ENCODE data around the gene FANCG. TPM values are rescaled to one million over a fixed set of nuclear protein-coding genes. Genes with fewer than 3 reads are reported as not detected.

The FANCG gene
- total RNA-seq, 1 donor from 2014 or later, result 14.1 TPM

- peaks cover 52% of the 10 kb centered on the region for H3K36me3 Mint-ChIP-seq (ENCODE audit: low read depth, unreplicated experiment)
These were observed 52.4 kb downstream of the FANCG start for GRCh38 chr9:35027374-35027773.

GRCh38 chr9:35026671-35027070 is 53.1 kb downstream of the FANCG start:
- H3K9me3 ChIP-seq (ENCODE audit: insufficient read depth, low read depth, low read length), result no peaks in the 10 kb centered on the region
- Mint-ChIP-seq H3K27ac (ENCODE audit: unreplicated experiment) (no peak overlapping the region), H3K27me3 (ENCODE audit: low read depth, unreplicated experiment) (no peaks in the 10 kb centered on the region), H3K4me3 (ENCODE audit: unreplicated experiment) (no peak overlapping the region), H3K9me3 (ENCODE audit: unreplicated experiment) (peaks cover 3% of the 10 kb centered on the region), H3K36me3 (ENCODE audit: low read depth, unreplicated experiment) (peaks cover 56% of the 10 kb centered on the region), H3K4me1 (ENCODE audit: low read depth, unreplicated experiment) (peaks cover 22% of the 10 kb centered on the region)
- H3K79me2 ChIP-seq (ENCODE audit: insufficient read depth, low read length), result no peaks in the 10 kb centered on the region
- no peak overlapping the region for H2AFZ ChIP-seq (ENCODE audit: low read depth, low read length)
- no peak overlapping the region for H3K27ac ChIP-seq (ENCODE audit: low read depth, low read length)
- H3K4me3 ChIP-seq (ENCODE audit: insufficient read depth, low read depth, low read length), result no peak overlapping the region
- FAIRE-seq (no peak), DNase-seq (ENCODE audit: low read depth) (no peak)
- peak overlapping the region; percentile 36 for H3K4me2 ChIP-seq (ENCODE audit: low read length)
- no peaks in the 10 kb centered on the region for H3K27me3 ChIP-seq (ENCODE audit: insufficient read depth, low read length)
- TF ChIP-seq EZH2 (IDR thresholded peaks at IDR 0.05; ENCODE audit: insufficient read depth, low read length) (no peak), CTCF (IDR thresholded peaks at IDR 0.05; ENCODE audit: insufficient read depth, low read depth, low read length) (no peak)
- no peaks in the 10 kb centered on the region for H4K20me1 ChIP-seq (ENCODE audit: insufficient read depth, low read length)
- peaks cover 2% of the 10 kb centered on the region for H3K36me3 ChIP-seq (ENCODE audit: insufficient read depth, low read length)
- peaks cover 17% of the 10 kb centered on the region for H3K4me1 ChIP-seq (ENCODE audit: insufficient read depth, low read length)
- H3K9ac ChIP-seq (ENCODE audit: low read length), result no peak overlapping the region

More at GRCh38 chr9:35027374-35027773, 52.4 kb downstream of the FANCG start:
- Mint-ChIP-seq H3K4me1 (ENCODE audit: low read depth, unreplicated experiment) (peaks cover 22% of the 10 kb centered on the region), H3K27ac (ENCODE audit: unreplicated experiment) (no peak overlapping the region), H3K9me3 (ENCODE audit: unreplicated experiment) (no peaks in the 10 kb centered on the region), H3K4me3 (ENCODE audit: unreplicated experiment) (no peak overlapping the region), H3K27me3 (ENCODE audit: low read depth, unreplicated experiment) (no peaks in the 10 kb centered on the region)
- peaks cover 17% of the 10 kb centered on the region for H3K4me1 ChIP-seq (ENCODE audit: insufficient read depth, low read length)
- H3K4me2 ChIP-seq (ENCODE audit: low read length), result no peak overlapping the region
- DNase-seq (ENCODE audit: low read depth) (no peak), FAIRE-seq (no peak)
- no peak overlapping the region for H3K27ac ChIP-seq (ENCODE audit: low read depth, low read length)
- H2AFZ ChIP-seq (ENCODE audit: low read depth, low read length), result no peak overlapping the region
- H3K36me3 ChIP-seq (ENCODE audit: insufficient read depth, low read length), result peaks cover 2% of the 10 kb centered on the region
- H3K9ac ChIP-seq (ENCODE audit: low read length), result no peak overlapping the region
- H3K4me3 ChIP-seq (ENCODE audit: insufficient read depth, low read depth, low read length), result no peak overlapping the region
- TF ChIP-seq CTCF (IDR thresholded peaks at IDR 0.05; ENCODE audit: insufficient read depth, low read depth, low read length) (no peak), EZH2 (IDR thresholded peaks at IDR 0.05; ENCODE audit: insufficient read depth, low read length) (no peak)
- no peaks in the 10 kb centered on the region for H3K9me3 ChIP-seq (ENCODE audit: insufficient read depth, low read depth, low read length)
- no peaks in the 10 kb centered on the region for H4K20me1 ChIP-seq (ENCODE audit: insufficient read depth, low read length)
- H3K27me3 ChIP-seq (ENCODE audit: insufficient read depth, low read length), result no peaks in the 10 kb centered on the region
- no peaks in the 10 kb centered on the region for H3K79me2 ChIP-seq (ENCODE audit: insufficient read depth, low read length)

Other genes starting within 250 kb of the FANCG start
- 0.07 and 0.16 TPM in 2 replicates for gene PHF24, start 121.7 kb downstream of the FANCG start, total RNA-seq
- gene DNAJB5, start 90.2 kb downstream of the FANCG start, total RNA-seq, result 27.3 and 27.8 TPM in 2 replicates
- gene VCP, start 7.3 kb downstream of the FANCG start, total RNA-seq, result 366 and 390 TPM in 2 replicates
- 19.7 and 20.8 TPM in 2 replicates for gene PIGO, start 16.6 kb upstream of the FANCG start, total RNA-seq
- 83.1 and 85.1 TPM in 2 replicates for gene STOML2, start 23.2 kb upstream of the FANCG start, total RNA-seq
- gene ATOSB, start 35.9 kb upstream of the FANCG start, total RNA-seq, result 68.9 and 76.9 TPM in 2 replicates
- 26.1 and 30.5 TPM in 2 replicates for gene UNC13B, start 82.1 kb upstream of the FANCG start, total RNA-seq

All from astrocyte (in vitro differentiated cells and primary cell).